MG63 (cell line): Measurements from ENCODE around the gene ZNF385C. TPM values are rescaled to one million over a fixed set of nuclear protein-coding genes. Genes with fewer than 3 reads are reported as not detected.

Experiments
- DNase-seq: peaks from one replicate; pipeline ENCODE4 v3.0.0-alpha.2; 2020
- H3K27me3 ChIP-seq: fragments of 250-450 bp; sonication (Bioruptor Pico); 2 replicates; pipeline ENCODE4 v1.5.1; 2020; ENCODE audit warnings: mild to moderate bottlenecking, moderate library complexity
- H3K36me3 ChIP-seq: fragments of 250-450 bp; sonication (Bioruptor Pico); 2 replicates; pipeline ENCODE4 v1.5.1; 2020; ENCODE audit warnings: mild to moderate bottlenecking, moderate library complexity
- H3K4me3 ChIP-seq: fragments of 250-450 bp; sonication (Bioruptor Pico); 2 replicates; pipeline ENCODE4 v1.5.1; 2020; ENCODE audit warnings: mild to moderate bottlenecking, moderate library complexity
- H3K9me3 ChIP-seq: fragments of 250-450 bp; sonication (Bioruptor Pico); 2 replicates; pipeline ENCODE4 v1.5.1; 2020; ENCODE audit warnings: mild to moderate bottlenecking, moderate library complexity
- total RNA-seq: library from RNA; depleted of rRNA; stranded (reverse); fragments of >200 nt; shearing (Covaris generic); gene quantifications from 2 replicates; pipeline ENCODE4 v1.2.3, GENCODE V29; 2014; ENCODE audit warnings: low replicate concordance

Gene ZNF385C
- total RNA-seq, 1 experiment from 2014 or later, result not detected

DNA sequence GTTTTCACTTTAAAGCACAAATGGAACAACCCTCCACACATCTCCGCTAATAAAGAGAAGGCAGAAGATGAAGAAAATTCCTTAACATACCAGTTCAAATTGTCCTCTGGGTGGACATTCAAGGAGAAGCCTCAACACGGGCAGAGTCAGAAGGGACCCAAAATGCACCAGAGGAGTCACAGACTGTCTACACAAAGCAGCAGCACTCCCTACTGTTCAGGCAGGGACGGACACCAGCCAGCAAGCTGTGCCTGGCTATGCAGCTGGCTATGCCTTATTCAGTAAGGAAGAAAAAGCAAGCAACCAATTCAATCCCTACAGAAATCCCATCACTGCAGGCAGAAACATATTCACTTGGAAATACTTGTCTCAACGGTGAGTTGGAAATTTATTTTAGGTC lies 89.1 kb downstream of the ZNF385C start:
- Histone ChIP-seq H3K36me3 (peaks cover 38% of the 10 kb centered on the region), H3K4me3 (no peak overlapping the region), H3K9me3 (no peaks in the 10 kb centered on the region), H3K27me3 (no peaks in the 10 kb centered on the region)
- DNase-seq, result no peak

DNA sequence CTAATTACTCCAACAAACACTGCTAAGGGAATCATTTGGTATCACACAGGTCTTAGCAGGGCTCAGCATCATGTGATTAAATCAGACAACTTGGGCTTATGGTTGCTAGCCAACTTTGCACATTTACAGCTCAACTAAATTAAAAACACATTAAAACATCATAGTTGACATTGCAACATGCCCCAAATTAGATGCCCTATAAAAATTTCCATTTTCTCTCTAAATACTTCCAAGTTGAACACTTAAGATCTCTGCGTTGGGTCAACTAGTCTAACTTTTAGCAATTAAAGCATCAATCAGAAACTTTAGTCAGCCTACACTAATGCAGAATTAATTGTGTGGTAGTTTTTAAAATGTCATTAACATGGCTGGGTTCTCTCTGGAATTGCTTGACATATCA lies 93.1 kb downstream of the ZNF385C start:
- H3K36me3 ChIP-seq, result peaks cover 56% of the 10 kb centered on the region
- H3K9me3 ChIP-seq, result no peaks in the 10 kb centered on the region
- H3K4me3 ChIP-seq, result no peak overlapping the region
- no peak for DNase-seq
- H3K27me3 ChIP-seq, result no peaks in the 10 kb centered on the region

GRCh38 chr17:42002792-42003301 lies 95.4 kb downstream of the ZNF385C start:
- H3K9me3 ChIP-seq, result no peaks in the 10 kb centered on the region
- no peaks in the 10 kb centered on the region for H3K27me3 ChIP-seq
- no peak for DNase-seq
- no peak overlapping the region for H3K4me3 ChIP-seq
- peaks cover 60% of the 10 kb centered on the region for H3K36me3 ChIP-seq

DNA sequence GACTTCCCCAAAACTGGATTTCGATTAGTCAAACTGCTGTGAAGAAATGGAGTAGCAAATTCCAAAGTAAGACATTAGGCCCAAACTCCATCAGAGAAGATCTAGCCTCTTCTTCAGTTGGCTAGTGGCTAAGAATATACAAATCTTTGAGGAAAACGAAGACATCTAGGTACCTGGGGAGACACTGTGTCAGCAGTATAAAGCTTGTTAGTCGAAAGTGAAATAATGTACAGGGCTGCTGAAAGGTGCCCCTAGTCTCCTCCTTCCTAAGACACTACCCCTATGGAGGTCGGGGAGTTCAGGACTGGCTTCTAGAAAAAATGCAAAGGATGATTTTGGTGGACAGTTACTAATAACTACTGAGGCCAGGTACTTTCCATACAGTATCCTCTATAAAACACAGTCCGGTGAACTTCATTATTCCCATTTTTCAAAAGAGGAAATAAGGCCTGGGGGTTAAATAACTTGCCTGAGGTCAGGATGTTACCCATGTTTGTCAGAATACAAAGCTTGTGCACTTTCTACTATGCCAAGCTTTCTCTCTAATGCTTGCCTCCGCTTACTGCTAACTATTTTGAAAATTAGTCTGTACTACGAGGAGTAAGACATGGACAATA lies 96.0 kb downstream of the ZNF385C start:
- DNase-seq, result no peak
- H3K9me3 ChIP-seq, result no peaks in the 10 kb centered on the region
- H3K4me3 ChIP-seq, result no peak overlapping the region
- no peaks in the 10 kb centered on the region for H3K27me3 ChIP-seq
- peaks cover 65% of the 10 kb centered on the region for H3K36me3 ChIP-seq

- DNase-seq, result no peak
- no peak overlapping the region for H3K4me3 ChIP-seq
- H3K27me3 ChIP-seq, result no peaks in the 10 kb centered on the region
- peaks cover 71% of the 10 kb centered on the region for H3K36me3 ChIP-seq
- H3K9me3 ChIP-seq, result no peaks in the 10 kb centered on the region
Observed at GRCh38 chr17:42001729-42002128, 96.5 kb downstream of the ZNF385C start.

- H3K27me3 ChIP-seq, result no peaks in the 10 kb centered on the region
- DNase-seq, result no peak
- H3K36me3 ChIP-seq, result peaks cover 82% of the 10 kb centered on the region
- no peak overlapping the region for H3K4me3 ChIP-seq
- no peaks in the 10 kb centered on the region for H3K9me3 ChIP-seq
Observed at GRCh38 chr17:42000413-42001133, 97.7 kb downstream of the ZNF385C start.

GRCh38 chr17:41998497-41998896 lies 99.8 kb downstream of the ZNF385C start:
- no peak for DNase-seq
- Histone ChIP-seq H3K36me3 (peaks cover 93% of the 10 kb centered on the region), H3K9me3 (no peaks in the 10 kb centered on the region; the same call in 1 of the 2 replicates), H3K4me3 (no peak overlapping the region), H3K27me3 (no peaks in the 10 kb centered on the region)

DNA sequence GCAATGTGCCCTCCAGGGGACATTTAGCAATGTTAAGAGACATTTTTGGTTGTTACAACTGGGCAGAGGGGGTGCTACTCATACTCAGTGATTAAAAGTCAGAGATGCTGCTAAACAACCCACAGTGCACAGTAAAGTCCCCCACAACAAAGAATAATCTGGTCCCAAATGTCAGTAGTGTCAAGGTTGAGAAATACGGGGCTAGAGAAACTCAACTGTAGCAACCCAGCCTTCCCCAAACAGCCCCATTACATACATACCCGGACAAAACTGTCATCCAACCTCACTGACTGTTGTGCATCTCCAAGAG lies 101.5 kb downstream of the ZNF385C start:
- H3K27me3 ChIP-seq, result no peaks in the 10 kb centered on the region
- H3K4me3 ChIP-seq, result no peak overlapping the region
- H3K9me3 ChIP-seq, result no peaks in the 10 kb centered on the region; the same call in 1 of the 2 replicates
- no peak for DNase-seq
- H3K36me3 ChIP-seq, result peaks cover 93% of the 10 kb centered on the region

GRCh38 chr17:41992576-41992975 lies 105.7 kb downstream of the ZNF385C start:
- DNase-seq, result no peak
- H3K9me3 ChIP-seq, result no peaks in the 10 kb centered on the region; the same call in 1 of the 2 replicates
- no peak overlapping the region for H3K4me3 ChIP-seq
- H3K36me3 ChIP-seq, result peaks cover 98% of the 10 kb centered on the region
- no peaks in the 10 kb centered on the region for H3K27me3 ChIP-seq

- H3K9me3 ChIP-seq, result no peaks in the 10 kb centered on the region; the same call in 1 of the 2 replicates
- DNase-seq, result no peak
- H3K36me3 ChIP-seq, result peaks cover 96% of the 10 kb centered on the region
- no peak overlapping the region for H3K4me3 ChIP-seq
- no peaks in the 10 kb centered on the region for H3K27me3 ChIP-seq
Observed at GRCh38 chr17:41989702-41990419, 108.4 kb downstream of the ZNF385C start.

DNA sequence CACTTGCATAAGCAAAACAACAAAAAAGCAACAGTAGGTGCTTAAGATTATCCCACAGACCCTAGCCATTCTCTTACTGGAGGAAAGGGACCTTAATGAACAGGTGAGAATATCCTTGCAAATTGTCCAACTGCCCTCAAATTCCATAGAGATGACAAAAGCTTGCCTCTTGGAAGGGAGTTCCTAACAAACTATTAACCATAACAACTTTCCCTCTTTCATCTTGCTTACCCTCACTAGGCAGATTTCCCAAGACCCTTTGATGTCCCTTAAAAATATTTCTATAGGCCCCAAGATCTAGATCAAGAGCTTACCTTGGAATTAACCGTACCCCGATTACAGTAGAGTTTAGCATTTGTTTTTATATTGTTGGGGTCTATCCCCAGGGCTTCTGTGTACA lies 109.9 kb downstream of the ZNF385C start:
- Histone ChIP-seq H3K4me3 (no peak overlapping the region), H3K27me3 (no peaks in the 10 kb centered on the region), H3K9me3 (no peaks in the 10 kb centered on the region; the same call in 1 of the 2 replicates), H3K36me3 (peaks cover 94% of the 10 kb centered on the region)
- no peak for DNase-seq

GRCh38 chr17:41987642-41988041 lies 110.6 kb downstream of the ZNF385C start:
- DNase-seq, result no peak
- Histone ChIP-seq H3K9me3 (no peaks in the 10 kb centered on the region), H3K27me3 (no peaks in the 10 kb centered on the region), H3K4me3 (no peak overlapping the region), H3K36me3 (peaks cover 94% of the 10 kb centered on the region)

DNA sequence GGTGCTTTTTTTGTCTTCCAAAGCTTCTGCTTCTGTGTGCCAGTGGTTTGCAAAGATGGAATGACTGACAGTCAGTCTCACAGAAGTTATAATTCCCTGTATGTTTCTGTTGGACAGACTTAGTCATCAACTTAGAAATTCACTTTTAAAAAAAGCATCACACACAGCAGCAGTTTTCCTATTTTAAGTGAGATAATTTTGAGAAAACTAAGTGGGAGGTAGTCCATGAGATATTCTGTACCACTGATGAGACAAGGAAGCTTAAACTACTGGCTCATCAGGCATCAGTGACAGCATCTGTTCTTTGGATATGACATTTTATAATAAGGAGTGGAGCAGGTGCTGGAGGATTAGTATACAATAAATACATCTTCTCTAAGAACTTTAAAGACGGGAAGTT lies 111.6 kb downstream of the ZNF385C start:
- H3K9me3 ChIP-seq, result no peaks in the 10 kb centered on the region
- H3K27me3 ChIP-seq, result no peaks in the 10 kb centered on the region
- no peak for DNase-seq
- H3K4me3 ChIP-seq, result no peak overlapping the region
- H3K36me3 ChIP-seq, result peaks cover 94% of the 10 kb centered on the region

- peaks cover 94% of the 10 kb centered on the region for H3K36me3 ChIP-seq
- H3K9me3 ChIP-seq, result no peaks in the 10 kb centered on the region
- no peaks in the 10 kb centered on the region for H3K27me3 ChIP-seq
- no peak for DNase-seq
- no peak overlapping the region for H3K4me3 ChIP-seq
Observed at GRCh38 chr17:41985919-41986318, 112.4 kb downstream of the ZNF385C start.

DNA sequence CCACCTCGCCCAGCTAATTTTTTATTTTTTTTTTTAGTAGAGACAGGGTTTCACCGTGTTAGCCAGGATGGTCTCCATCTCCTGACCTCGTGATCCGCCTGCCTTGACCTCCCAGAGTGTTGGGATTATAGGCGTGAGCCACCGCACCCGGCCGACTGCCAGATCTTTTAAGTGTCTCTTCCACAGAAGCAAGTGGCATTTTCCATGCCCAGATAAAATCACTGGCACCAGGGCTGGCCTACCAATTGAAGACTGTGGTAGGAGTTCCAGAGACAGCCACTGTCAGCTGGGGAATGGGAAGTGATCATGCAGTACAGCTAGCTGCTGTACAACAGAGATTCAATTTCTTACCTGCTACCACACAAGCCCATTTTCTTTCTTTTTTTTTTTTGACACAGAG lies 113.8 kb downstream of the ZNF385C start:
- Histone ChIP-seq H3K36me3 (peaks cover 92% of the 10 kb centered on the region), H3K9me3 (no peaks in the 10 kb centered on the region), H3K27me3 (no peaks in the 10 kb centered on the region), H3K4me3 (no peak overlapping the region)
- DNase-seq, result no peak

- DNase-seq, result no peak
- no peaks in the 10 kb centered on the region for H3K9me3 ChIP-seq
- H3K36me3 ChIP-seq, result peaks cover 84% of the 10 kb centered on the region
Observed at GRCh38 chr17:41982026-41982760, 116.1 kb downstream of the ZNF385C start.

DNA sequence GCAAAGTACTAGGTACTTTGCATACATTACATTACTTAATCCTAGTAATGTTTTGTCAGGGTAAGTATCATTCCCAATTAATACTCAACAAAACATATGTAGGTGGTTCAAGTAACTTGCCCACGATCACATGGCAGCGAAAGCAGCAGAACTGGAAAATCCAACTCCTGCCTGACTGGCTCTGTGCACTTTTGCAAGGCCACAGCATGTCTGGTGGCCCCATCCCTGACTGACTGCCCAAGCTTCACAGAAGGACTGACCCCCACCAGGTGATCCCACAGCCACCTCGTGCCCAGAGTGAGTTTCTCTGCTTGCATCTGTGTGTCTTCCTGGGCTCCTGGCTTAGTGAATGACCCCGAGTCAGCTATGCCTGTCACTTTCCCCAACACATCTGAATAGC lies 120.3 kb downstream of the ZNF385C start:
- DNase-seq, result no peak
- H3K4me3 ChIP-seq, result no peak overlapping the region
- peaks cover 88% of the 10 kb centered on the region for H3K36me3 ChIP-seq
- no peaks in the 10 kb centered on the region for H3K27me3 ChIP-seq
- H3K9me3 ChIP-seq, result no peaks in the 10 kb centered on the region

More at GRCh38 chr17:41982026-41982760, 116.1 kb downstream of the ZNF385C start:
- Histone ChIP-seq H3K27me3 (no peaks in the 10 kb centered on the region), H3K4me3 (no peak overlapping the region)
